Measurements from ENCODE around the gene CENPT.

CENPT gene

DNA sequence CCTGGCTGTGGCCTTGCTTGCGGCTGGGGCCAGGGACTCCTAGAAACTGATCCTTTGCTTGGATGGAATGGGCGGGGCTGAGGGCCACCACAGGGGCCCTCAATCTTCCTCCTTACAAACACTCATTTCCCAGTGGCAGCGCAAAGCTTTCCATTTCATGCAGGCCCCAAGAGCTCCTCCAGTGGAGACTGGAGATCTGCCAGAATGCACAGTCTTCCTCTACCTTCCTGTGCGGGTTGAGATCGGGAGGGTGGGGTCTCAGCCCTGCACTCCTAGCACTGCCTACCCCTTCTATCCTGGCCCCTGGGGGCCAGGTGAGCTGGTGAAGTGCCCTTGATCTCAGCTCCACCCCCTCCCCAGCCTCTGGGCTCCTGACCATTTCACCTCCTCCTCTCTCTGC, 38.9 kb upstream of the CENPT start:
- TF ChIP-seq, protein P1, sequence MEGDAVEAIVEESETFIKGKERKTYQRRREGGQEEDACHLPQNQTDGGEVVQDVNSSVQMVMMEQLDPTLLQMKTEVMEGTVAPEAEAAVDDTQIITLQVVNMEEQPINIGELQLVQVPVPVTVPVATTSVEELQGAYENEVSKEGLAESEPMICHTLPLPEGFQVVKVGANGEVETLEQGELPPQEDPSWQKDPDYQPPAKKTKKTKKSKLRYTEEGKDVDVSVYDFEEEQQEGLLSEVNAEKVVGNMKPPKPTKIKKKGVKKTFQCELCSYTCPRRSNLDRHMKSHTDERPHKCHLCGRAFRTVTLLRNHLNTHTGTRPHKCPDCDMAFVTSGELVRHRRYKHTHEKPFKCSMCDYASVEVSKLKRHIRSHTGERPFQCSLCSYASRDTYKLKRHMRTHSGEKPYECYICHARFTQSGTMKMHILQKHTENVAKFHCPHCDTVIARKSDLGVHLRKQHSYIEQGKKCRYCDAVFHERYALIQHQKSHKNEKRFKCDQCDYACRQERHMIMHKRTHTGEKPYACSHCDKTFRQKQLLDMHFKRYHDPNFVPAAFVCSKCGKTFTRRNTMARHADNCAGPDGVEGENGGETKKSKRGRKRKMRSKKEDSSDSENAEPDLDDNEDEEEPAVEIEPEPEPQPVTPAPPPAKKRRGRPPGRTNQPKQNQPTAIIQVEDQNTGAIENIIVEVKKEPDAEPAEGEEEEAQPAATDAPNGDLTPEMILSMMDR (IDR thresholded peaks at IDR 0.05; ENCODE audit: insufficient read depth, low read depth, low read length, missing control alignments): no peak
- DNase-seq (ENCODE audit: low read depth): no peak

DNA sequence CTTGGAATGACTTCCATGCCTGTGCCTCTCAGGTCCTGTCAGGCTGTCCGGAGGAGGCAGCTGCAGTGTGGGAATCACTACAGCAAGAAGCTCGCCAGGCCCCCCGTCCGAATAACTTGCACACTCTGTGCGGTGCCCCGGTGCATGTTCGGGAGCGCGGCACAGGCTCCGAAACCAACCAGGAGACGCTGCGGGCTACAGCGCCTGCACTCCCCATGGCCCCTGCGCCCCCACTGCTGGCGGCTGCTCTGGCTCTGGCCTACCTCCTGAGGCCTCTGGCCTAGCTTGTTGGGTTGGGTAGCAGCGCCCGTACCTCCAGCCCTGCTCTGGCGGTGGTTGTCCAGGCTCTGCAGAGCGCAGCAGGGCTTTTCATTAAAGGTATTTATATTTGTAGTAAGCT, 38.5 kb upstream of the CENPT start:
- TF ChIP-seq, protein P1 (IDR thresholded peaks at IDR 0.05; ENCODE audit: insufficient read depth, low read depth, low read length, missing control alignments): no peak
- no peak overlapping the region for H3K4me3 ChIP-seq (ENCODE audit: low read depth, low read length)
- no peak for DNase-seq (ENCODE audit: low read depth)

More for the DNA sequence above, 38.9 kb upstream of the CENPT start:
- H3K4me3 ChIP-seq (ENCODE audit: low read depth, low read length): no peak overlapping the region

DNA sequence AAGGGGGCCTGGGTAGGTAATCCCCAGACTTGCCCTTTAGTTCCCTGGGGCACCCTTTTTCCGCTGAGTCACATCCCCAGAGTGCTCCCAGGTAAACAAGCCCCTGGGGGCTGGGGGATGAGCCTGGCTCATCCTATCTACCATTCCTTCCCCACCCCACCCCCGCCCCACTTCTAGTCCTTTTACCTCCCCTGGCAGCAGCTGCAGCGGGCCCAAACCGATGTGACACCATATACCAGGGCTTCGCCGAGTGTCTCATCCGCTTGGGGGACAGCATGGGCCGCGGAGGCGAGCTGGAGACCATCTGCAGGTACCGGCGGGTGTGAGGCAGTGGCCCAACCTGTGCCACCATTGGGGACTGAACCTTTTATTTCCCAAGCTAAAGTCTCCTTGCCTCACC, 38.1 kb upstream of the CENPT start:
- TF ChIP-seq, protein P1 (IDR thresholded peaks at IDR 0.05; ENCODE audit: insufficient read depth, low read depth, low read length, missing control alignments): no peak
- no peak overlapping the region for H3K4me3 ChIP-seq (ENCODE audit: low read depth, low read length)
- DNase-seq (ENCODE audit: low read depth): no peak

DNA sequence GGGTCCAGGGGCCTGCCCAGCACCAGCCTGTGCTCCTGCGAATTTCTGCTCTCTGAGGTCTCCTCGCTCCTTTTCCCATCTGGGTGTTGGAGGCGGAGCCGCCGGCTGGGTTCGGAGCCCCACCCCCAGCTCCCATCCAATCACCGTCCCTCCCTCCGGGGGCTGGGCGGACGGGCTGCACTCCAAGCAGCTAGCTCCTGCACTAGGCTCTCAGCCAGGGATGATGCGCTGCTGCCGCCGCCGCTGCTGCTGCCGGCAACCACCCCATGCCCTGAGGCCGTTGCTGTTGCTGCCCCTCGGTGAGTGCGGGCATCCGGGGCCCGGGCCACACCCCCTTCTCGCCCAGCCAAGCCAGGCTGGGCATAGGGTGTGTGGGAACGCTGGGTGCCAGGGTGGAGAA, 37.2 kb upstream of the CENPT start, which contains the start of gene NRN1L:
NRN1L (plus strand) TSS at position 202 of the 400 bp plus-strand sequence; CDS start at position 221, 19 bp downstream.
- no peak within 1 kb of the TSS for H3K4me3 ChIP-seq (ENCODE audit: low read depth, low read length)

DNA sequence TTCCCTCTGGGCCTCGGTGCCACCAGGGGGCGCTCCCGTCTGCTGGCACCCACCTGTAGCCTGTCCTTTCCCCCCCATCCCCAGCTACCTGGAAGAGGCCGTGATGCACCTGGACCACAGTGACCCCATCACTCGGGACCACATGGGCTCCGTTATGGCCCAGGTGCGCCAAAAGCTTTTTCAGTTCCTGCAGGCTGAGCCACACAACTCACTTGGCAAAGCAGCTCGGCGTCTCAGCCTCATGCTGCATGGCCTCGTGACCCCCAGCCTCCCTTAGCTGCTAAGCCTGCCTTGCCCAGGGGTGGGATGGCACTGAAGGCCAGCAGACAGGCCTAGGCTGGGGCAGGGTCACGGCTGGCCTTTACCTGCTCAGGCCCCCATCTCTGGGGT, 36.4 kb upstream of the CENPT start:
- no peak overlapping the region for H3K4me3 ChIP-seq (ENCODE audit: low read depth, low read length)
- TF ChIP-seq, protein P1 (IDR thresholded peaks at IDR 0.05; ENCODE audit: insufficient read depth, low read depth, low read length, missing control alignments): peak; percentile 92
- DNase-seq (ENCODE audit: low read depth): peak; percentile 68

More for the DNA sequence above, 37.2 kb upstream of the CENPT start, which contains the start of gene NRN1L:
- no peak for DNase-seq (ENCODE audit: low read depth)
- TF ChIP-seq, protein P1 (IDR thresholded peaks at IDR 0.05; ENCODE audit: insufficient read depth, low read depth, low read length, missing control alignments): no peak

DNA sequence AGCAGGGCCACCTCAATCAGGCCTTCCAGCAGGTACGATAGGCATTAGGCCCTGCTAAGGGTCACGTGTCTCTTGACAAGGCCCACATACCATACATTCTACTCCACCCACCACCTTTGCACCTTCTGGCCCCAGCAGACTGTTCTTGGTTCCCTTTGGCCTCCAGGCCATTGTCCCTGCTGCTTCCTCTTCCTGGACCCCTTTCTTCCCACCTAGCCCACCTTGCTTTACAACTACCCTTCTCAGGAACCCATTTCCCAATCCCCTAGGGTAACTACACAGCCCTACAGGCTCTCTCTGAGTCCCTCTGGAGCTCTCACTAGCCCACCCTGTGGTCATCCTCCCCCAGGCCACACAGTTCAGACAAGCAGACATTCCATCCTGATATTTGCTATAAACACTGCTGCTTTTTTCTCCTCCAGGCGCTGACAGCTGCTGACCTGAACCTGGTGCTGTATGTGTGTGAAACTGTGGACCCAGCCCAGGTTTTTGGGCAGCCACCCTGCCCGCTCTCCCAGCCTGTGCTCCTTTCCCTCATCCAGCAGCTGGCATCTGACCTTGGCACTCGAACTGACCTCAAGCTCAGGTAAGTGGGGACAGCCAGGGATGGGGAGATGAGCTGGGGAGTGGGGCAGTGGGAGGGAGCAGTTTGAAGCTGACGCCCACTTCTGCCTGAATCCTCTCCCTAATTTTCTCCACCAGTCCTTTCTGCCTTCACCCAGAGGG, 35.8 kb upstream of the CENPT start:
- no peak overlapping the region for H3K4me3 ChIP-seq (ENCODE audit: low read depth, low read length)
- TF ChIP-seq, protein P1 (IDR thresholded peaks at IDR 0.05; ENCODE audit: insufficient read depth, low read depth, low read length, missing control alignments): no peak
- no peak for DNase-seq (ENCODE audit: low read depth)
